Chondrocyte (in vitro differentiated cells): Measurements from ENCODE around the gene NR6A1. TPM values are rescaled to one million over a fixed set of nuclear protein-coding genes. Genes with fewer than 3 reads are reported as not detected.
A peak's percentile ranks its signal among the peaks of the same experiment; 100 is the strongest.

ENCODE experiments used
- DNase-seq: peaks from one replicate; pipeline ENCODE4 v3.0.0; 2021; ENCODE audit warnings: mixed read lengths, low spot score
- H3K27ac Mint-ChIP-seq: one replicate; pipeline ENCODE4 v1.8.0; 2021; ENCODE audit warnings: mild to moderate bottlenecking, moderate library complexity, mixed read lengths; ENCODE audit not compliant: unreplicated experiment
- H3K27me3 Mint-ChIP-seq: 2 replicates; pipeline ENCODE4 v1.8.0; 2021; ENCODE audit warnings: low read depth, mixed read lengths
- H3K36me3 Mint-ChIP-seq: 2 replicates; pipeline ENCODE4 v1.8.0; 2021; ENCODE audit warnings: low read depth, mixed read lengths
- H3K4me1 Mint-ChIP-seq: 2 replicates; pipeline ENCODE4 v1.8.0; 2021; ENCODE audit warnings: low read depth, mild to moderate bottlenecking, mixed read lengths
- H3K4me3 Mint-ChIP-seq: one replicate; pipeline ENCODE4 v1.8.0; 2021; ENCODE audit warnings: mild to moderate bottlenecking, moderate library complexity, mixed read lengths; ENCODE audit not compliant: unreplicated experiment
- H3K9me3 Mint-ChIP-seq: 2 replicates; pipeline ENCODE4 v1.8.0; 2021; ENCODE audit warnings: low read depth, mixed read lengths
- CTCF ChIP-seq: fragments of 200-600 bp; sonication (generic); IDR thresholded peaks from 2 replicates; pipeline ENCODE4 v1.5.0; 2021; ENCODE audit warnings: antibody characterized with exemption, mild to moderate bottlenecking, moderate library complexity
- total RNA-seq: library from RNA; stranded (reverse); gene quantifications from 3 replicates; pipeline ENCODE4 v1.2.1, GENCODE V29; 2021

Gene NR6A1
- total RNA-seq, 1 donor from 2014 or later = 0.77 TPM

- Mint-ChIP-seq H3K4me3 (no peak overlapping the region), H3K27me3 (no peaks in the 10 kb centered on the region), H3K36me3 (peaks cover 2% of the 10 kb centered on the region), H3K9me3 (no peaks in the 10 kb centered on the region), H3K4me1 (peaks cover 14% of the 10 kb centered on the region), H3K27ac (no peak overlapping the region)
- no peak for DNase-seq
- no peak for TF ChIP-seq CTCF
Measured at GRCh38 chr9:124576751-124577150, 194.4 kb downstream of the NR6A1 start.

DNA sequence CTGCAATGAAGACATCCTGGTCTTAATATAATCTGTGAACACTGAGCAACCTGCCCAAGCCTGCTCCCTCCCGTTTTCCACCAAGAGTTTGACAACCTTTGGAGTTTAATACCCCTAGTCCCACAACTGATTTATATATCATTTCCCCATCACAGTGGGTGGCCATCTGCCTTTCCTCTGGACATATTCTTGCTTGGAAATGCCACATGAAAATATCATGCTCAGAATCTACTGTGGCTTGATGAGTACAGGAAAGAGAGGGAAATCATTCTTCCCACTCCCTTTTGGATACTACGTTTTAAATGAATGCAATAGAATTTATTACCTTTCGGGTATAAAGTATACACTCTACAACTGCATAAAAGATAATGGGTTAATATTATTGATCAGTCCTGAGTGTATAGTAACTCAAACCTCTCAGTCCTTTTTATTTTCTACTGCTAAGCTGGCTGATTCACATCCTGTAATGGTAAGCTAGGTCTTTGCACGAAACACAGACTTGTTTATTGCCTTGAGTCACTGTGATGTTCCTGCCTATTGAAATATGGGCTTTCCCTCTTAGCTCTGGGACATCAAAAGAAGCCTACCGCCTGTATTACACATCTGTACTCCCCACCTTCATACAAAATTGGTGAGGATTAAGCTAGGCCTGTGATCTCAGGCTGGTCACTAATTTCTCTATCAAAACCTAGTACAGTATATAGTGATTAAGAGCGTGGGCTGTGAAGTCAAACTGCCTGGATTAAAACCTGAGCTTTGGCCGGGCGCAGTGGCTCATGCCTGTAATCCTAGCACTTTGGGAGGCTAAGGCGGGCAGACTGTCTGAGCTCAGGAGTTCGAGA is 196.4 kb downstream of the NR6A1 start:
- no peak overlapping the region for H3K4me3 Mint-ChIP-seq
- no peak overlapping the region for H3K27ac Mint-ChIP-seq
- no peak for DNase-seq
- no peaks in the 10 kb centered on the region for H3K27me3 Mint-ChIP-seq
- H3K36me3 Mint-ChIP-seq = peaks cover 2% of the 10 kb centered on the region
- H3K4me1 Mint-ChIP-seq = peaks cover 25% of the 10 kb centered on the region
- TF ChIP-seq CTCF = no peak
- no peaks in the 10 kb centered on the region for H3K9me3 Mint-ChIP-seq

- H3K27me3 Mint-ChIP-seq = no peaks in the 10 kb centered on the region
Measured at GRCh38 chr9:124570942-124571666, 200.0 kb downstream of the NR6A1 start.

DNA sequence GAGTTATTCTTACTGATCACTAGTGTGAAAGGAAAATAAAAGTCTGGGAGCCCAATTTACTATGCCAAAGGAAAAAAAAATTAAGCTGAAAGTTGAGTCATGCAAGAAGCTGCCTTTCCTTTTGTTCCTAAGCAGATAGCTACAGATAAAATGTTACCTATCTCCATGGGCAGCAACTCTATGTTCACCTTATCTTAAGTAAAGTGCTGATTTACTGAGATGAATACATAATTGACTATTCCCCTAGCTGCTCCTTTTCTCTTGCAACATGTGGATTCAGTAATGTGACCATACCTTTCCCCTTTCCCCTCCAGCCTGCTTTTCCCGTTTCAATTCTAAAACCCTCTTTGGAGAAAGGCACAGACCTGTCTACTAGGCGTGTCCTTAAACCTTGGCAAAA is 201.2 kb downstream of the NR6A1 start:
- DNase-seq = no peak
- H3K9me3 Mint-ChIP-seq = no peaks in the 10 kb centered on the region

More at GRCh38 chr9:124570942-124571666, 200.0 kb downstream of the NR6A1 start:
- H3K36me3 Mint-ChIP-seq = peaks cover 2% of the 10 kb centered on the region
- DNase-seq = no peak
- no peak overlapping the region for H3K4me3 Mint-ChIP-seq
- H3K27ac Mint-ChIP-seq = no peak overlapping the region
- peaks cover 21% of the 10 kb centered on the region for H3K4me1 Mint-ChIP-seq
- no peak for TF ChIP-seq CTCF
- H3K9me3 Mint-ChIP-seq = no peaks in the 10 kb centered on the region

More for the DNA sequence above, 201.2 kb downstream of the NR6A1 start:
- H3K27me3 Mint-ChIP-seq = no peaks in the 10 kb centered on the region
- TF ChIP-seq CTCF = no peak
- H3K36me3 Mint-ChIP-seq = peaks cover 2% of the 10 kb centered on the region
- peak overlapping the region; percentile 68 for H3K27ac Mint-ChIP-seq
- no peak overlapping the region for H3K4me3 Mint-ChIP-seq
- peaks cover 21% of the 10 kb centered on the region for H3K4me1 Mint-ChIP-seq
